ENCODE results near the gene ANGEL1. TPM values are rescaled to one million over a fixed set of nuclear protein-coding genes. Genes with fewer than 3 reads are reported as not detected.

Gene ANGEL1
- total RNA-seq, 2 donors from 2014 or later: 11.9 to 14.0 TPM

- Mint-ChIP-seq H3K36me3 (ENCODE audit: low read depth) (peaks cover 3% of the 10 kb centered on the region), H3K4me1 (peaks cover 22% of the 10 kb centered on the region), H3K27ac (peak overlapping the region; percentile 96), H3K27me3 (peaks cover 16% of the 10 kb centered on the region), H3K4me3 (peak overlapping the region; percentile 92)
- ATAC-seq: peak; percentile 1
- H3K9me3 ChIP-seq (ENCODE audit: control insufficient read depth, low read length, poor library complexity, severe bottlenecking): no peaks in the 10 kb centered on the region
- DNase-seq: no peak
These were observed 50.1 kb downstream of the ANGEL1 start for GRCh38 chr14:76762411-76763095.

- ATAC-seq (peak; percentile 21), DNase-seq (no peak)
- peaks cover 22% of the 10 kb centered on the region for H3K4me1 Mint-ChIP-seq
- peaks cover 3% of the 10 kb centered on the region for H3K36me3 Mint-ChIP-seq (ENCODE audit: low read depth)
- H3K4me3 Mint-ChIP-seq: peak overlapping the region; percentile 92
- peaks cover 16% of the 10 kb centered on the region for H3K27me3 Mint-ChIP-seq
- peak overlapping the region; percentile 96 for H3K27ac Mint-ChIP-seq
- H3K9me3 ChIP-seq (ENCODE audit: control insufficient read depth, low read length, poor library complexity, severe bottlenecking): no peaks in the 10 kb centered on the region
These were observed 50.7 kb downstream of the ANGEL1 start for GRCh38 chr14:76761960-76762410.

GRCh38 chr14:76761136-76761959 is 51.3 kb downstream of the ANGEL1 start, which contains the start of gene VASH1:
Gene VASH1 (plus strand): TSS chr14:76761468. CDS start chr14:76762822, 1,354 bp downstream.
- peak; percentile 26 to 40 (median 40) for DNase-seq
- Mint-ChIP-seq H3K27me3 (peaks cover 19% of the 10 kb centered on the region), H3K4me3 (peak within 1 kb of the TSS; percentile 92), H3K27ac (peak within 1 kb of the TSS; percentile 96), H3K4me1 (peaks cover 22% of the 10 kb centered on the region), H3K36me3 (ENCODE audit: low read depth) (peaks cover 3% of the 10 kb centered on the region)
- peak; percentile 77 for ATAC-seq
- no peaks in the 10 kb centered on the region for H3K9me3 ChIP-seq (ENCODE audit: control insufficient read depth, low read length, poor library complexity, severe bottlenecking)

- Mint-ChIP-seq H3K27ac (peak overlapping the region; percentile 79), H3K27me3 (peaks cover 27% of the 10 kb centered on the region), H3K4me1 (peaks cover 22% of the 10 kb centered on the region), H3K4me3 (peak overlapping the region; percentile 92), H3K36me3 (ENCODE audit: low read depth) (peaks cover 3% of the 10 kb centered on the region)
- H3K9me3 ChIP-seq (ENCODE audit: control insufficient read depth, low read length, poor library complexity, severe bottlenecking): no peaks in the 10 kb centered on the region
- ATAC-seq: no peak
- DNase-seq: no peak
These were observed 52.1 kb downstream of the ANGEL1 start for GRCh38 chr14:76760331-76761135.

GRCh38 chr14:76759589-76759988 is 53.1 kb downstream of the ANGEL1 start:
- H3K9me3 ChIP-seq (ENCODE audit: control insufficient read depth, low read length, poor library complexity, severe bottlenecking): no peaks in the 10 kb centered on the region
- Mint-ChIP-seq H3K36me3 (ENCODE audit: low read depth) (peaks cover 3% of the 10 kb centered on the region), H3K27ac (peak overlapping the region; percentile 79), H3K4me1 (peaks cover 22% of the 10 kb centered on the region), H3K4me3 (no peak overlapping the region), H3K27me3 (peaks cover 27% of the 10 kb centered on the region)
- no peak for ATAC-seq
- DNase-seq: no peak

- Mint-ChIP-seq H3K36me3 (ENCODE audit: low read depth) (peaks cover 3% of the 10 kb centered on the region), H3K27me3 (peaks cover 27% of the 10 kb centered on the region), H3K4me1 (peaks cover 6% of the 10 kb centered on the region), H3K4me3 (no peak overlapping the region), H3K27ac (no peak overlapping the region)
- DNase-seq (no peak), ATAC-seq (no peak)
- H3K9me3 ChIP-seq (ENCODE audit: control insufficient read depth, low read length, poor library complexity, severe bottlenecking): no peaks in the 10 kb centered on the region
These were observed 56.3 kb downstream of the ANGEL1 start for GRCh38 chr14:76756371-76756750.

- no peak overlapping the region for H3K27ac Mint-ChIP-seq
- peaks cover 27% of the 10 kb centered on the region for H3K27me3 Mint-ChIP-seq
- ATAC-seq (no peak), DNase-seq (no peak)
- no peaks in the 10 kb centered on the region for H3K9me3 ChIP-seq (ENCODE audit: control insufficient read depth, low read length, poor library complexity, severe bottlenecking)
- H3K4me1 Mint-ChIP-seq: peaks cover 2% of the 10 kb centered on the region
- no peak overlapping the region for H3K4me3 Mint-ChIP-seq
- H3K36me3 Mint-ChIP-seq (ENCODE audit: low read depth): peaks cover 3% of the 10 kb centered on the region
These were observed 56.9 kb downstream of the ANGEL1 start for GRCh38 chr14:76755610-76756370.

- H3K4me1 Mint-ChIP-seq: no peaks in the 10 kb centered on the region
- peaks cover 3% of the 10 kb centered on the region for H3K36me3 Mint-ChIP-seq (ENCODE audit: low read depth)
- no peaks in the 10 kb centered on the region for H3K9me3 ChIP-seq (ENCODE audit: control insufficient read depth, low read length, poor library complexity, severe bottlenecking)
- H3K27me3 Mint-ChIP-seq: peaks cover 26% of the 10 kb centered on the region
- ATAC-seq (no peak), DNase-seq (no peak)
- no peak overlapping the region for H3K4me3 Mint-ChIP-seq
- H3K27ac Mint-ChIP-seq: no peak overlapping the region
These were observed 58.1 kb downstream of the ANGEL1 start for GRCh38 chr14:76754586-76754985.

- H3K4me1 Mint-ChIP-seq: no peaks in the 10 kb centered on the region
- DNase-seq: no peak
- H3K9me3 ChIP-seq (ENCODE audit: control insufficient read depth, low read length, poor library complexity, severe bottlenecking): no peaks in the 10 kb centered on the region
- no peak overlapping the region for H3K27ac Mint-ChIP-seq
- H3K27me3 Mint-ChIP-seq: peaks cover 19% of the 10 kb centered on the region
- no peak overlapping the region for H3K4me3 Mint-ChIP-seq
- no peaks in the 10 kb centered on the region for H3K36me3 Mint-ChIP-seq (ENCODE audit: low read depth)
- no peak for ATAC-seq
These were observed 59.0 kb downstream of the ANGEL1 start for GRCh38 chr14:76753541-76754198.

GRCh38 chr14:76752744-76753143 is 59.9 kb downstream of the ANGEL1 start:
- DNase-seq: no peak
- no peak for ATAC-seq
- H3K27ac Mint-ChIP-seq: no peak overlapping the region
- H3K36me3 Mint-ChIP-seq (ENCODE audit: low read depth): no peaks in the 10 kb centered on the region
- H3K9me3 ChIP-seq (ENCODE audit: control insufficient read depth, low read length, poor library complexity, severe bottlenecking): no peaks in the 10 kb centered on the region
- no peaks in the 10 kb centered on the region for H3K4me1 Mint-ChIP-seq
- H3K4me3 Mint-ChIP-seq: no peak overlapping the region
- peaks cover 12% of the 10 kb centered on the region for H3K27me3 Mint-ChIP-seq

- no peaks in the 10 kb centered on the region for H3K9me3 ChIP-seq (ENCODE audit: control insufficient read depth, low read length, poor library complexity, severe bottlenecking)
- Mint-ChIP-seq H3K4me3 (no peak overlapping the region), H3K27me3 (peaks cover 5% of the 10 kb centered on the region), H3K27ac (no peak overlapping the region), H3K36me3 (ENCODE audit: low read depth) (no peaks in the 10 kb centered on the region), H3K4me1 (peaks cover 5% of the 10 kb centered on the region)
- no peak for DNase-seq
- no peak for ATAC-seq
These were observed 69.7 kb downstream of the ANGEL1 start for GRCh38 chr14:76742966-76743365.

- no peak for DNase-seq
- Mint-ChIP-seq H3K4me3 (no peak overlapping the region), H3K27ac (no peak overlapping the region), H3K27me3 (peaks cover 5% of the 10 kb centered on the region), H3K4me1 (peaks cover 5% of the 10 kb centered on the region), H3K36me3 (ENCODE audit: low read depth) (no peaks in the 10 kb centered on the region)
- no peaks in the 10 kb centered on the region for H3K9me3 ChIP-seq (ENCODE audit: control insufficient read depth, low read length, poor library complexity, severe bottlenecking)
- no peak for ATAC-seq
These were observed 70.5 kb downstream of the ANGEL1 start for GRCh38 chr14:76742185-76742584.

All from T-helper 17 cell (primary cell).